Sigmoid colon (tissue), 3 donors: Measurements from ENCODE around the gene MAP3K7.

Source experiments
- CTCF ChIP-seq, 4 experiments: fragments of 450-650 bp in 3 of 4; fragments of 200-600 bp in 1 of 4; IDR thresholded peaks; one replicate each; pipeline ENCODE4 v1.5.1; 2016 to 2019; ENCODE audit warnings: antibody characterized with exemption in 4 of 4, mild to moderate bottlenecking in 3 of 4, moderate library complexity in 2 of 4
- POLR2A ChIP-seq, 2 donors: fragments of 450-650 bp; IDR thresholded peaks; one replicate each; pipeline ENCODE4 v1.6.1; 2016; ENCODE audit warnings: antibody characterized with exemption in 2 of 2, mild to moderate bottlenecking in 2 of 2, moderate library complexity in 2 of 2

GRCh38 chr6:90484385-90484784 is 102.5 kb downstream of the MAP3K7 start:
- TF ChIP-seq CTCF (IDR thresholded peaks at IDR 0.05) (no peak), POLR2A (IDR thresholded peaks at IDR 0.05) (no peak)
